Spleen (tissue), 11 donors: ENCODE results near the gene VANGL1. TPM values are rescaled to one million over a fixed set of nuclear protein-coding genes. Genes with fewer than 3 reads are reported as not detected.

Source experiments
- DNase-seq: peaks from one replicate; pipeline ENCODE4 v3.0.0-alpha.2; 2020
- H3K27ac ChIP-seq, 8 donors: fragments of 200-600 bp; sonication (generic) in 7 of 8; 1 replicate in 4 of 8; 2 replicates in 4 of 8; pipeline versions ENCODE4 v1.5.0 to v1.8.0; 2016 to 2021; ENCODE audit warnings: inconsistent platforms in 4 of 8, mild to moderate bottlenecking in 4 of 8, moderate library complexity in 1 of 8
- H3K27me3 ChIP-seq, 7 donors: fragments of 200-600 bp; sonication (generic) in 6 of 7; replicated peaks in 1 of 7; 1 replicate in 4 of 7; 2 replicates in 3 of 7; pipeline versions ENCODE4 v1.5.0 to v1.8.0; 2016 to 2021; ENCODE audit warnings: inconsistent platforms in 3 of 7, mild to moderate bottlenecking in 1 of 7
- H3K36me3 ChIP-seq, 6 donors: fragments of 200-600 bp; sonication (generic) in 5 of 6; 1 replicate in 4 of 6; 2 replicates in 2 of 6; pipeline versions ENCODE4 v1.5.0 to v1.8.0; 2016 to 2021; ENCODE audit warnings: inconsistent platforms in 2 of 6
- H3K4me1 ChIP-seq, 6 donors: fragments of 200-600 bp; sonication (generic) in 5 of 6; 1 replicate in 3 of 6; 2 replicates in 3 of 6; pipeline versions ENCODE4 v1.5.0 to v1.8.0; 2016 to 2021; ENCODE audit warnings: inconsistent platforms in 3 of 6
- H3K4me3 ChIP-seq, 8 donors: fragments of 200-600 bp; sonication (generic) in 7 of 8; 1 replicate in 4 of 8; 2 replicates in 4 of 8; pipeline versions ENCODE4 v1.5.0 to v1.8.0; 2016 to 2021; ENCODE audit warnings: inconsistent platforms in 4 of 8, mild to moderate bottlenecking in 4 of 8, moderate library complexity in 2 of 8
- H3K9me3 ChIP-seq, 8 donors: fragments of 200-600 bp; sonication (generic) in 7 of 8; 1 replicate in 4 of 8; 2 replicates in 4 of 8; pipeline versions ENCODE4 v1.5.0 to v1.8.0; 2016 to 2021; ENCODE audit warnings: inconsistent platforms in 4 of 8
- POLR2A ChIP-seq, 3 donors: fragments of 450-650 bp; IDR thresholded peaks; one replicate each; pipeline ENCODE4 v1.5.1; 2017; ENCODE audit warnings: antibody characterized with exemption in 3 of 3, mild to moderate bottlenecking in 1 of 3
- POLR2AphosphoS5 ChIP-seq, 3 donors: sonication (generic); formaldehyde crosslinking; IDR thresholded peaks; one replicate each; pipeline ENCODE4 v1.5.1; 2017; ENCODE audit warnings: antibody characterized with exemption in 3 of 3
- WGBS, 5 donors: extraction: QIAGEN DNeasy Blood & Tissue Kit in 3 of 5; methylation state at CpG; one replicate each; pipeline versions ENCODE4 v1.1.5 to v1.1.7; 2013 to 2018; 5-methylcytosine and 5-hydroxymethylcytosine counted together
- intact Hi-C: fragments of 100-400 bp; cut with DNase I; formaldehyde crosslinking; loops from one replicate; pipeline ENCODE4 v1.15.0; 2023; ENCODE audit warnings: low total_unique reads
- polyA plus RNA-seq, 3 donors: library from polyadenylated mRNA; stranded (reverse); fragments of 200-250 nt; gene quantifications; one replicate each; pipeline ENCODE4 v1.2.1, GENCODE V29; 2013
- total RNA-seq, 7 donors: library from RNA; depleted of rRNA in 3 of 7; stranded (reverse); fragments of >200 nt in 3 of 7; fragmentation: NEBNext Ultra II Directional in 4 of 7; extraction: Animal tissue kit (Norgen Biotek cat#: 25700) in 4 of 7; gene quantifications; one replicate each; pipeline versions ENCODE4 v1.1.0 to v1.2.1, GENCODE V29; 2016 to 2021
- TF ChIP-seq, protein P1 (sequence below), 11 experiments: fragments of 200-600 bp in 7 of 11; fragments of 450-650 bp in 4 of 11; sonication (generic) in 4 of 11; IDR thresholded peaks in 8 of 11; conservative IDR thresholded peaks in 3 of 11; 1 replicate in 7 of 11; 2 replicates in 4 of 11; pipeline versions ENCODE4 v1.4.0 to v1.8.0; 2016 to 2021; ENCODE audit warnings: antibody characterized with exemption in 11 of 11, inconsistent platforms in 4 of 11, mild to moderate bottlenecking in 1 of 11
- donor health status: healthy with polysubstance abuse.
- donor health status: DM: no; HTN: no; CAD: no; lungs with moderate emphysema.
- donor health status: DM: no; HTN: no; CAD: no.
- donor health status: Bipolar disorder and iron deficiency.
- donor health status: healthy.
- donor health status: DM: no; HTN: no; CAD: no.
- donor health status: DM: yes; HTN: yes; CAD: no.

Gene VANGL1
- total and polyA plus RNA-seq, 10 donors: 0.24 to 7.0 (median 4.3) TPM

DNA sequence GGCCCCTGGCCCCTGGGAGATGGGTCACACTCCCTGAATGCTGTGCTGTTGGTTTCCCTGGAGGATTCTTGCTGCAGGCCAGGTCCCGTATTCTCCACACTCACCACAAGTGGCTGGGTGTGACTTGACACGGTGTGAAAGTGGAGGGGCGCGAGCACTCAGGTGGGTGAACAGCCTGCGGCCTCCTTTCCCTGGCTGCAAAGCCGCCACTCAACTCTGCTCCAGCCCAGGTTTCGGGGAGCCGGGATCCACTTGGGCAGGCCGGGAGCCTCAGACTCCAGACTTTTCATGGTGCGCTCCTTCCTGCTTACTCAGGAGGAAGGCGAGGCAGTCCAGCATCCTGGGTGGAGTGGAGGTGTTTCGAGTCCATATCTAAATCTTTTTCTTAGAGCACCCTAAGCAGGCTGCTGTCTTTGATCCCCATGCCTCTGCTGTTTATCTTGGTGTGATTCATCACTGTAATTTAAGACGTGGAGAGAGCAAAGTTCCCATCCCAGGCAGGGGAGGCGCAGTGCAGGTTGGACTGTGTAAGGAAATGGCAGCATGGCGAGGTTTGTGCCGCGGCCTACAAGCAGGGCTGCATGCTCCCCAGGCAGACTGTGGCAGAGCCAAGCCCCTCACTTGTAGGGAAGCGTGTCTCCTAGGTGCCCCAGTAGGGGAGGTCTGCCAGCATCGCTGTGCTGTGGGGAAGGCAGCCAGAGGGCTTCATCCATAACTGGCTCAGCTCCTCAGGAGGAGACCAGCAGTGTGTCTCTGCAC, 29.6 kb downstream of the VANGL1 start:
- intact Hi-C loops: no loop called here
- H3K27ac ChIP-seq: no peak overlapping the region
- H3K4me1 ChIP-seq: no peaks in the 10 kb centered on the region
- DNase-seq: no peak
- no peak overlapping the region for H3K4me3 ChIP-seq
- H3K27me3 ChIP-seq: no peaks in the 10 kb centered on the region
- 79 to 97% (median 84%) methylated on average over 14 to 19 of the region's 19 CpGs for whole genome bisulfite sequencing, 5 donors
- H3K36me3 ChIP-seq: peaks cover 0 to 16% (median 0%) of the 10 kb centered on the region in 6 donors
- H3K9me3 ChIP-seq: no peaks in the 10 kb centered on the region
- TF ChIP-seq, protein P1, sequence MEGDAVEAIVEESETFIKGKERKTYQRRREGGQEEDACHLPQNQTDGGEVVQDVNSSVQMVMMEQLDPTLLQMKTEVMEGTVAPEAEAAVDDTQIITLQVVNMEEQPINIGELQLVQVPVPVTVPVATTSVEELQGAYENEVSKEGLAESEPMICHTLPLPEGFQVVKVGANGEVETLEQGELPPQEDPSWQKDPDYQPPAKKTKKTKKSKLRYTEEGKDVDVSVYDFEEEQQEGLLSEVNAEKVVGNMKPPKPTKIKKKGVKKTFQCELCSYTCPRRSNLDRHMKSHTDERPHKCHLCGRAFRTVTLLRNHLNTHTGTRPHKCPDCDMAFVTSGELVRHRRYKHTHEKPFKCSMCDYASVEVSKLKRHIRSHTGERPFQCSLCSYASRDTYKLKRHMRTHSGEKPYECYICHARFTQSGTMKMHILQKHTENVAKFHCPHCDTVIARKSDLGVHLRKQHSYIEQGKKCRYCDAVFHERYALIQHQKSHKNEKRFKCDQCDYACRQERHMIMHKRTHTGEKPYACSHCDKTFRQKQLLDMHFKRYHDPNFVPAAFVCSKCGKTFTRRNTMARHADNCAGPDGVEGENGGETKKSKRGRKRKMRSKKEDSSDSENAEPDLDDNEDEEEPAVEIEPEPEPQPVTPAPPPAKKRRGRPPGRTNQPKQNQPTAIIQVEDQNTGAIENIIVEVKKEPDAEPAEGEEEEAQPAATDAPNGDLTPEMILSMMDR (IDR thresholded peaks at IDR 0.05 in 8 of 11, conservative IDR thresholded peaks at IDR 0.05 in 3 of 11): no peak
- TF ChIP-seq POLR2AphosphoS5 (IDR thresholded peaks at IDR 0.05) (no peak), POLR2A (IDR thresholded peaks at IDR 0.05) (no peak)

DNA sequence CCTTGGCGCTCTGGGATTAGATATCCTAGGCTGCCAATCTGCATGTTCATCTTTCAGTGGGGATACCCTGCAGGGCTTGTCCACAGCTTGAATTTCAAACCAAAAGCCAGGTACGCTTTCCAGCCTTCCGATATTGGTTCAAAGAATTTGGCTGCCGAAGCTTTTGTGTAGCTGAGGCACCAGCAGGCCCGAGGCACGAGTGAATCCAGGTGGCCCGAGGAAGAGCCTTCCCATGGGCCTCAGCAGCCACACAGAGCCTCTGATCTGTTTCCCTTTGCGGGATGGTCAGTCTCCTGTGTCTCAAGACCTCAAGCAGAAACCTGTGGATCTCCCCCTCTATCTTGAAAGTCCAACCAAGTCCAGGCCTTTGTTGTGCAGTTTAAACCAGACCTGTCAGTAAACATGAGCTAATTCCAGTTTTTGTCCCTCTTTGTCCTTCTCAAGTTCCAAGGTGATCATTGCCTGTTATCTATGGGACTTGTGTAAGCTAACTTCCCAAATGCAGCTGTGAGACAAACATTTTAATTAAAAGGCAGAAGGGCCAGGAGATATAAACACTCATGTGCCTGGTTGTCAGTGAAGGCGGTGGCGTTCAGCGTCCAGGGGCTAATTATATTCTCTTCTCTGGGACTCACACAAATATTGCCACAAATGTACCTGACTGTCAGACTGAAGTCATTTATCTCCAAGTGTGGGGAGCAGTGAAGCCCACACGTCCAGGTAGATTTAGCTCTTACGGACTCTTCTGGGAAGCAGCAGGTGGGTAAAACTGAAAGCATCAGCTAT, 30.6 kb downstream of the VANGL1 start:
- H3K27ac ChIP-seq: no peak overlapping the region
- H3K36me3 ChIP-seq: peaks cover 0 to 13% (median 0%) of the 10 kb centered on the region in 6 donors
- H3K4me1 ChIP-seq: no peaks in the 10 kb centered on the region
- no peaks in the 10 kb centered on the region for H3K9me3 ChIP-seq
- H3K27me3 ChIP-seq: no peaks in the 10 kb centered on the region
- DNase-seq: no peak
- WGBS, 5 donors: 92 to 96% (median 94%) methylated on average over 13 of the region's 13 CpGs
- no peak for TF ChIP-seq POLR2AphosphoS5 (IDR thresholded peaks at IDR 0.05)
- TF ChIP-seq, protein P1 (IDR thresholded peaks at IDR 0.05 in 8 of 11, conservative IDR thresholded peaks at IDR 0.05 in 3 of 11): no peak
- no peak for TF ChIP-seq POLR2A (IDR thresholded peaks at IDR 0.05)
- intact Hi-C loops: no loop called here
- no peak overlapping the region for H3K4me3 ChIP-seq

DNA sequence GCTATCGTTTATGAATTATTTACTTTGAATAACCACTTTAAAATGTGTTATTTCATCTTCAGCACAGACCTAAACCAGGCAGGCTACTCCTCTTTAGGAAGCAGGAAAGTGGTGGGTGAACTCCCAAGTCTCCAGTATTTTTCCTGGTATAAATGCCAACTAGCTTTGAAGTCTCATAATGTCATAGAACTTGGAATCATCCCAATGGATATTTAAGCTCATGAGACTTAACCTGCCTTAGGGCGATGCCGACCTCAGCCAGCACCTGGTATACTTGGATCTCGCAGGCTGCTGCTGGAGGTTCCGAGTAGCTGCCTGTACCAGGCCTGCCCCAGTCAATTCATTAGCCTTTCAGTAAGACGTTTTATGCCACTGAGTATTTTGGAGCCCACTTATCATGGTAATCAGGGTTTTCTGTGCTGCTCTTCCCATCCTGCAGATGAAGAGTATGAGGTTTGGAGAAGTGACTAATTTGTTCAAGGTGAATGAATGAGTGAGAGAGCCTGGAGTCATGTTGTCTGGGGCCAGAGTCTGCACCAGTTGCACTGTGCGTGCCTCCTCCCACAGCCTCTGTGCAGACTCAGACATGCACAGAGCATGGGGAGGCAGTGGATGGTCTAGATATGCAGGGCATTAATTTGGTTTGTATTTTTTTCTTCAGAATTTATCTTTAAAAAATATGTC, 34.9 kb downstream of the VANGL1 start:
- Histone ChIP-seq H3K4me3 (no peak overlapping the region), H3K27me3 (no peaks in the 10 kb centered on the region), H3K4me1 (no peaks in the 10 kb centered on the region), H3K27ac (no peak overlapping the region), H3K9me3 (no peaks in the 10 kb centered on the region), H3K36me3 (peaks cover 0 to 7% (median 0%) of the 10 kb centered on the region in 6 donors)
- WGBS, 5 donors: 89 to 95% (median 92%) methylated on average over 7 of the region's 7 CpGs
- TF ChIP-seq POLR2A (IDR thresholded peaks at IDR 0.05) (no peak), POLR2AphosphoS5 (IDR thresholded peaks at IDR 0.05) (no peak)
- TF ChIP-seq, protein P1 (IDR thresholded peaks at IDR 0.05 in 8 of 11, conservative IDR thresholded peaks at IDR 0.05 in 3 of 11): no peak
- intact Hi-C loops: no loop called here
- no peak for DNase-seq
